Hepatocyte (in vitro differentiated cells): ENCODE results near the gene FAF2. TPM values are rescaled to one million over a fixed set of nuclear protein-coding genes. Genes with fewer than 3 reads are reported as not detected.

Experiments used
- DNase-seq: peaks from one replicate; pipeline ENCODE4 v3.0.0-alpha.2; 2016; ENCODE audit warnings: low spot score
- H2AFZ ChIP-seq: fragments of 200-600 bp; sonication (generic); 2 replicates; pipeline ENCODE4 v1.6.0; 2016; ENCODE audit warnings: antibody characterized with exemption, mild to moderate bottlenecking
- H3K27ac ChIP-seq: fragments of 200-600 bp; sonication (generic); 2 replicates; pipeline ENCODE4 v1.5.1; 2016; ENCODE audit warnings: mild to moderate bottlenecking
- H3K27me3 ChIP-seq: fragments of 200-600 bp; sonication (generic); 2 replicates; pipeline ENCODE4 v1.6.1; 2016
- H3K36me3 ChIP-seq: fragments of 200-600 bp; sonication (generic); replicated peaks from 2 replicates; pipeline ENCODE4 v1.5.1; 2016; ENCODE audit warnings: low read depth; ENCODE audit not compliant: insufficient read depth
- H3K4me1 ChIP-seq: fragments of 200-600 bp; sonication (generic); 2 replicates; pipeline ENCODE4 v1.5.1; 2016; ENCODE audit warnings: mild to moderate bottlenecking, moderate library complexity; ENCODE audit not compliant: insufficient read depth
- H3K4me2 ChIP-seq: fragments of 200-600 bp; sonication (generic); 2 replicates; pipeline ENCODE4 v1.6.0; 2016
- H3K4me3 ChIP-seq: fragments of 200-600 bp; sonication (generic); 2 replicates; pipeline ENCODE4 v1.5.1; 2016; ENCODE audit warnings: mild to moderate bottlenecking
- H3K79me2 ChIP-seq: fragments of 200-600 bp; sonication (generic); 2 replicates; pipeline ENCODE4 v1.6.0; 2017; ENCODE audit warnings: mild to moderate bottlenecking
- H3K9me2 ChIP-seq: fragments of 200-600 bp; sonication (generic); replicated peaks from 2 replicates; pipeline ENCODE4 v1.6.0; 2017; ENCODE audit warnings: mild to moderate bottlenecking; ENCODE audit not compliant: insufficient read depth
- H3K9me3 ChIP-seq: fragments of 200-600 bp; sonication (generic); 2 replicates; pipeline ENCODE4 v1.5.1; 2016; ENCODE audit warnings: low read depth, mild to moderate bottlenecking
- H4K20me1 ChIP-seq: fragments of 200-600 bp; sonication (generic); 2 replicates; pipeline ENCODE4 v1.6.0; 2016; ENCODE audit warnings: mild to moderate bottlenecking; ENCODE audit not compliant: insufficient read depth, poor library complexity, severe bottlenecking
- EZH2 ChIP-seq: fragments of 200-600 bp; sonication (generic); IDR thresholded peaks from 2 replicates; pipeline ENCODE4 v1.6.1; 2016; ENCODE audit warnings: antibody characterized with exemption, mild to moderate bottlenecking, borderline replicate concordance
- EZH2phosphoT487 ChIP-seq: fragments of 200-600 bp; sonication (generic); IDR thresholded peaks from one replicate; pipeline ENCODE4 v1.6.1; 2018; ENCODE audit warnings: antibody characterized with exemption, mild to moderate bottlenecking, low read depth, moderate library complexity; ENCODE audit not compliant: unreplicated experiment, severe bottlenecking
- WGBS: methylation state at CpG from one replicate; pipeline ENCODE4 v1.1.6; 2016; ENCODE audit warnings: low lambda C conversion rate; ENCODE audit errors: missing lambda C conversion rate; 5-methylcytosine and 5-hydroxymethylcytosine counted together
- polyA plus RNA-seq: library from polyadenylated mRNA; unstranded; fragments of >200 nt; fragmentation: Nextera tagmentation; extraction: Ambion mirVana; gene quantifications from 2 replicates; pipeline ENCODE4 v1.2.1, GENCODE V29; 2016
- total RNA-seq: library from RNA; depleted of rRNA; stranded (reverse); fragments of >200 nt; gene quantifications from 2 replicates; pipeline ENCODE4 v1.2.3, GENCODE V29; 2014
- TF ChIP-seq, protein P1 (sequence below): fragments of 200-600 bp; sonication (generic); IDR thresholded peaks from 2 replicates; pipeline ENCODE4 v1.5.1; 2016; ENCODE audit warnings: antibody characterized with exemption, mild to moderate bottlenecking; ENCODE audit not compliant: poor library complexity

FAF2 gene
- total and polyA plus RNA-seq, 2 experiments from 2014 or later, result 47.3 to 63.1 TPM

DNA sequence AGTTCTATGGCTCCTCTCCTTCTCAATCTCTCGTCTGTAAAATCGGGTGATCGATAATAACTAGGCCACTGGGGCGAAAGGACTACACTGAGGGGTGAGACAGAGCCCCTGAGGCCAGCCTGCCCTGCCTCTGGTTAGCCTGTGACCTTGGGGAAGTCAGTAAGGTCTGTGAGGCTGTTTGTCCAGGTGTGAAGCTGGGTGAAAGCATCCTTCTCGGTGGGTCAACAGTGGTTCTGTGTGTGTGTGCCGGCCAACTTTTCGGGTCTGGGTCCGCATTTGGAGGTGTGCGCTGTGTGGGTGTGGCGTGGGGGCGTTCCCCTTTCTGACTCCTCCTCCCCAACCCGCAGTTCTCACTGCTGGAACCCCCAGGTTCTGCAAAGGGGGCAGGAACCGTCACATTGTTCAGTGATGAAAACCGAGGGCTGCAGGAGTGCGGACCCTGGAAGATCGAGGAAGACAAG is 94.0 kb downstream of the FAF2 start:
- Histone ChIP-seq H3K4me3 (peak overlapping the region; percentile 88), H3K79me2 (peaks cover 5% of the 10 kb centered on the region), H3K36me3 (no peaks in the 10 kb centered on the region), H3K27ac (peak overlapping the region; percentile 97), H4K20me1 (no peaks in the 10 kb centered on the region), H3K9me2 (no peaks in the 10 kb centered on the region), H2AFZ (peak overlapping the region; percentile 53), H3K4me2 (peak overlapping the region; percentile 97), H3K4me1 (peaks cover 40% of the 10 kb centered on the region), H3K27me3 (no peaks in the 10 kb centered on the region), H3K9me3 (no peaks in the 10 kb centered on the region)
- 52% methylated on average over 15 of the region's 16 CpGs for WGBS
- no peak for TF ChIP-seq EZH2
- TF ChIP-seq, protein P1, sequence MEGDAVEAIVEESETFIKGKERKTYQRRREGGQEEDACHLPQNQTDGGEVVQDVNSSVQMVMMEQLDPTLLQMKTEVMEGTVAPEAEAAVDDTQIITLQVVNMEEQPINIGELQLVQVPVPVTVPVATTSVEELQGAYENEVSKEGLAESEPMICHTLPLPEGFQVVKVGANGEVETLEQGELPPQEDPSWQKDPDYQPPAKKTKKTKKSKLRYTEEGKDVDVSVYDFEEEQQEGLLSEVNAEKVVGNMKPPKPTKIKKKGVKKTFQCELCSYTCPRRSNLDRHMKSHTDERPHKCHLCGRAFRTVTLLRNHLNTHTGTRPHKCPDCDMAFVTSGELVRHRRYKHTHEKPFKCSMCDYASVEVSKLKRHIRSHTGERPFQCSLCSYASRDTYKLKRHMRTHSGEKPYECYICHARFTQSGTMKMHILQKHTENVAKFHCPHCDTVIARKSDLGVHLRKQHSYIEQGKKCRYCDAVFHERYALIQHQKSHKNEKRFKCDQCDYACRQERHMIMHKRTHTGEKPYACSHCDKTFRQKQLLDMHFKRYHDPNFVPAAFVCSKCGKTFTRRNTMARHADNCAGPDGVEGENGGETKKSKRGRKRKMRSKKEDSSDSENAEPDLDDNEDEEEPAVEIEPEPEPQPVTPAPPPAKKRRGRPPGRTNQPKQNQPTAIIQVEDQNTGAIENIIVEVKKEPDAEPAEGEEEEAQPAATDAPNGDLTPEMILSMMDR, result no peak
- no peak for DNase-seq

- no peaks in the 10 kb centered on the region for H3K9me2 ChIP-seq
- H3K4me3 ChIP-seq, result peak overlapping the region; percentile 88
- H3K27ac ChIP-seq, result peak overlapping the region; percentile 99
- H4K20me1 ChIP-seq, result no peaks in the 10 kb centered on the region
- H3K27me3 ChIP-seq, result no peaks in the 10 kb centered on the region
- H3K36me3 ChIP-seq, result no peaks in the 10 kb centered on the region
- no peaks in the 10 kb centered on the region for H3K9me3 ChIP-seq
- peak overlapping the region; percentile 71 for H2AFZ ChIP-seq
- no peak for TF ChIP-seq EZH2
- TF ChIP-seq, protein P1, result no peak
- DNase-seq, result peak; percentile 82
- peaks cover 44% of the 10 kb centered on the region for H3K4me1 ChIP-seq
- WGBS, result 2% methylated on average over 71 of the region's 110 CpGs
- peak overlapping the region; percentile 97 for H3K4me2 ChIP-seq
- H3K79me2 ChIP-seq, result peaks cover 5% of the 10 kb centered on the region
These were observed 94.6 kb downstream of the FAF2 start for GRCh38 chr5:176542596-176543427.

DNA sequence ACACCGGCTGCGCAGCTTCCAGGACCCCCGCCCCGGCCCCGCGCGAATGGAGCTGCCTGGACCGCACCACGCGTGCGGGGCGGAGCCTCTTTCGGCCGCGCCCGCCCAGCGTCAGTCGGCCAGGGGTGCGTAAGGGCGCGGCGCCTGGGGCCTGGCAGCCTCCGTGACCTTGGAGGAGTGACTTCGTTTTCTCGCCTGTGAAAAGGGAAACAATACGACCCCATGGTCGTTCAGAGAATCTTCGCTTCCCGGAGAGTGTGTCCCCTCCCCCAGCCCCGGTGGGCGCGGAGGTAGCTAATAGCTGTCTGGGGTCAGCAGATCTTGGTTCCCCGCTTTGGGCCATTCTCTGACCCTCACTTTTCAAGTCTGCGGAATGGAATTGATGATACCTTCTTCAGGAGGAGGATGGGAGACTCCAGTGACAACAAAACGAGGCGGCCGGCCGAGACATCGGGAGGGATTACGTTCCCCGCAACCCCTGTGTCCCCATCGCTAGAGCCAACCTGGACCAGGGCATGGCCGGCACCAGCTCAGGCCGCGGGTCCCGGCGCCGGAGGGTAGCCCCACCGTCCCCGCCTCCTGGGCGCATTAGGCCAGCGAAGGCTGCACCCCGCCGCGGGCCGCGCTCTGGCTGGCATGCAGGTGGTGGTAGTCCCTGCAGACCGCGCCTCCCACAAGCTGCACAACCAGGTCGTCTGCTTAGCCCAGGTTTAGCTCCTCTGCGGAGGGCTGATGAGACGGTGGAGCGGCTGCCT is 95.4 kb downstream of the FAF2 start:
- H3K79me2 ChIP-seq, result peaks cover 5% of the 10 kb centered on the region
- peaks cover 46% of the 10 kb centered on the region for H3K4me1 ChIP-seq
- no peaks in the 10 kb centered on the region for H3K9me2 ChIP-seq
- peak overlapping the region; percentile 97 for H3K4me2 ChIP-seq
- H2AFZ ChIP-seq, result peak overlapping the region; percentile 71
- peak; percentile 91 for DNase-seq
- H3K4me3 ChIP-seq, result peak overlapping the region; percentile 40
- H3K9me3 ChIP-seq, result no peaks in the 10 kb centered on the region
- H3K36me3 ChIP-seq, result no peaks in the 10 kb centered on the region
- TF ChIP-seq EZH2phosphoT487, result no peak
- TF ChIP-seq, protein P1, result no peak
- TF ChIP-seq EZH2, result no peak
- peak overlapping the region; percentile 99 for H3K27ac ChIP-seq
- no peaks in the 10 kb centered on the region for H3K27me3 ChIP-seq
- 1% methylated on average over 55 of the region's 63 CpGs for WGBS
- H4K20me1 ChIP-seq, result no peaks in the 10 kb centered on the region
